Heart right ventricle (tissue), 16 donors: Measurements from ENCODE around the gene OR52B6. TPM values are rescaled to one million over a fixed set of nuclear protein-coding genes. Genes with fewer than 3 reads are reported as not detected.

ENCODE experiments used
- ATAC-seq, 8 donors: fragments of 200-7000 bp; cut with Tn5 transposase; one replicate each; pipeline ENCODE4 v1.9.1; 2020; ENCODE audit warnings: mild to moderate bottlenecking in 8 of 8, moderate library complexity in 8 of 8, moderate number of reproducible peaks in 1 of 8
- DNase-seq, 2 donors: peaks; one replicate each; pipeline ENCODE4 v3.0.0-alpha.2; 2020
- H3K27ac ChIP-seq, 10 donors: fragments of 200-600 bp; sonication (generic) in 2 of 10; one replicate each; pipeline versions ENCODE4 v1.5.0 to v1.8.0; 2020 to 2022; ENCODE audit warnings: mild to moderate bottlenecking in 3 of 10
- H3K27me3 ChIP-seq, 7 donors: fragments of 200-600 bp; one replicate each; pipeline ENCODE4 v1.8.0; 2021 to 2022; ENCODE audit warnings: mild to moderate bottlenecking in 2 of 7
- H3K36me3 ChIP-seq, 9 donors: fragments of 200-600 bp; sonication (generic) in 1 of 9; one replicate each; pipeline versions ENCODE4 v1.5.0 to v1.8.0; 2020 to 2022; ENCODE audit warnings: mild to moderate bottlenecking in 2 of 9
- H3K4me1 ChIP-seq, 9 donors: fragments of 200-600 bp; sonication (generic) in 1 of 9; one replicate each; pipeline versions ENCODE4 v1.5.0 to v1.8.0; 2020 to 2022; ENCODE audit warnings: mild to moderate bottlenecking in 4 of 9
- H3K4me3 ChIP-seq, 10 donors: fragments of 200-600 bp; sonication (generic) in 2 of 10; one replicate each; pipeline versions ENCODE4 v1.5.0 to v1.8.0; 2020 to 2022; ENCODE audit warnings: mild to moderate bottlenecking in 7 of 10, moderate library complexity in 2 of 10
- H3K9me3 ChIP-seq, 11 donors: fragments of 200-600 bp in 10 of 11; sonication (generic) in 2 of 11; one replicate each; pipeline versions ENCODE4 v1.5.0 to v1.8.0; 2013 to 2022; ENCODE audit warnings: mild to moderate bottlenecking in 2 of 11, control low read depth in 1 of 11, moderate library complexity in 1 of 11
- CTCF ChIP-seq, 9 donors: fragments of 200-600 bp; sonication (generic) in 2 of 9; IDR thresholded peaks; one replicate each; pipeline versions ENCODE4 v1.5.0 to v1.8.0; 2021 to 2022; ENCODE audit warnings: antibody characterized with exemption in 9 of 9, mild to moderate bottlenecking in 5 of 9, moderate library complexity in 1 of 9
- WGBS, 2 donors: extraction: QIAGEN DNeasy Blood & Tissue Kit; methylation state at CpG; one replicate each; pipeline ENCODE4 v1.1.7; 2013; ENCODE audit warnings: inconsistent platforms in 1 of 2; 5-methylcytosine and 5-hydroxymethylcytosine counted together
- intact Hi-C, 10 donors: fragments of 100-400 bp; cut with DNase I; formaldehyde crosslinking; loops; one replicate each; pipeline versions ENCODE4 v1.11.1 to v1.14.2; 2022
- polyA plus RNA-seq, 2 donors: library from polyadenylated mRNA; stranded (reverse); fragments of 200-250 nt; gene quantifications; one replicate each; pipeline ENCODE4 v1.2.3, GENCODE V29; 2013
- total RNA-seq, 10 donors: library from RNA; stranded (reverse); fragmentation: NEBNext Ultra II Directional in 3 of 10; extraction: Animal tissue kit (Norgen Biotek cat#: 25700) in 3 of 10; gene quantifications; one replicate each; pipeline versions ENCODE4 v1.2.1 to v1.2.4, GENCODE V29; 2021 to 2023
- donor health status: Arrhythmogenic right ventricular cardiomyopathy.
- donor health status: ischemic (EF 13 %, LVEDD 7.1; RV severe dilation, severe dysfunction).
- donor health status: healthy with polysubstance abuse.
- donor health status: DM: no; HTN: yes; CAD: no.
- donor health status: DM: no; HTN: no; CAD: no.
- donor health status: ischemic (EF 25% LVEDD 6.9; RV normal size, moderate dysfunction).
- donor health status: ischemic (EF 25% LVEDD 5.7; RV mildly dilated, moderate dysfunction).
- donor health status: healthy.
- donor health status: DM: yes; HTN: yes; CAD: no.
- donor health status: Ischemic cardiomyopathy.
- donor health status: ischemic (EF 35%, LVEDD 5.7; RV mildly dilated, moderate dysfunction).
- donor health status: nonischemic (EF 11% LVEDD 7.7; RV severe dilation, severe dysfunction).
- donor health status: DM: yes; HTN: yes; CAD: no.
- donor health status: PGD.
- donor health status: ischemic (EF 29% LVEDD 5.4; RV normal size, mild dysfunction).
- donor health status: nonischemic (EF 23%, LVEDD 6.1; RV moderate dilation, normal function).

Gene OR52B6
- total and polyA plus RNA-seq, 12 donors: not detected

GRCh38 chr11:5603326-5603725 is 22.6 kb downstream of the OR52B6 start:
- Histone ChIP-seq H3K36me3 (peaks cover 0 to 13% (median 0%) of the 10 kb centered on the region in 9 donors), H3K27me3 (no peaks in the 10 kb centered on the region), H3K4me3 (no peak overlapping the region), H3K9me3 (no peaks in the 10 kb centered on the region), H3K27ac (no peak overlapping the region), H3K4me1 (peaks cover 0 to 8% (median 6%) of the 10 kb centered on the region in 9 donors)
- intact Hi-C loops: loop anchor here in 4 of 10 donors (5.0 to 10.0 kb wide), 2 partner anchors 201 to 204 kb away; partner anchors contain the start of gene OR52N2 (in 4 of the 4)
- ATAC-seq (no peak), DNase-seq (no peak)
- no peak for TF ChIP-seq CTCF (IDR thresholded peaks at IDR 0.05)
- WGBS, 2 donors: 97% methylated on average over 8 of the region's 8 CpGs

- 79% methylated on average over 4 of the region's 4 CpGs for WGBS, 2 donors
- ATAC-seq (no peak), DNase-seq (no peak)
- H3K27ac ChIP-seq: no peak overlapping the region
- peaks cover 0 to 13% (median 0%) of the 10 kb centered on the region in 9 donors for H3K36me3 ChIP-seq
- no peaks in the 10 kb centered on the region for H3K9me3 ChIP-seq
- H3K4me1 ChIP-seq: peaks cover 0 to 8% (median 6%) of the 10 kb centered on the region in 9 donors
- H3K4me3 ChIP-seq: no peak overlapping the region
- intact Hi-C loops: loop anchor here in 4 of 10 donors (5.0 to 10.0 kb wide), 2 partner anchors 200 to 202 kb away; partner anchors contain the start of gene OR52N2 (in 4 of the 4)
- no peak for TF ChIP-seq CTCF (IDR thresholded peaks at IDR 0.05)
- H3K27me3 ChIP-seq: no peaks in the 10 kb centered on the region
Observed at GRCh38 chr11:5604896-5605295, 24.2 kb downstream of the OR52B6 start.

GRCh38 chr11:5605849-5606248 is 25.2 kb downstream of the OR52B6 start:
- TF ChIP-seq CTCF (IDR thresholded peaks at IDR 0.05): no peak
- H3K27me3 ChIP-seq: no peaks in the 10 kb centered on the region
- peaks cover 0 to 3% (median 0%) of the 10 kb centered on the region in 9 donors for H3K4me1 ChIP-seq
- H3K4me3 ChIP-seq: no peak overlapping the region
- ATAC-seq (no peak), DNase-seq (no peak)
- intact Hi-C loops: loop anchor here in 3 of 10 donors (10.0 kb wide), 1 partner anchor 199 kb away; the partner anchor contains the start of gene OR52N2 (in 3 of the 3)
- no peak overlapping the region for H3K27ac ChIP-seq
- 84 to 85% methylated on average over 5 of the region's 5 CpGs for WGBS, 2 donors
- no peaks in the 10 kb centered on the region for H3K9me3 ChIP-seq
- H3K36me3 ChIP-seq: peaks cover 0 to 17% (median 0%) of the 10 kb centered on the region in 9 donors

GRCh38 chr11:5608808-5609207 is 28.1 kb downstream of the OR52B6 start:
- 70 to 73% methylated on average over 6 of the region's 6 CpGs for WGBS, 2 donors
- Histone ChIP-seq H3K27me3 (no peaks in the 10 kb centered on the region), H3K27ac (no peak overlapping the region), H3K9me3 (no peaks in the 10 kb centered on the region), H3K36me3 (peaks cover 0 to 34% (median 0%) of the 10 kb centered on the region in 9 donors), H3K4me1 (no peaks in the 10 kb centered on the region), H3K4me3 (no peak overlapping the region)
- ATAC-seq (no peak), DNase-seq (no peak)
- intact Hi-C loops: loop anchor here in 3 of 10 donors (10.0 kb wide), 1 partner anchor 196 kb away; the partner anchor contains the start of gene OR52N2 (in 3 of the 3)
- no peak for TF ChIP-seq CTCF (IDR thresholded peaks at IDR 0.05)
